ENCODE results near the gene SLC17A2. TPM values are rescaled to one million over a fixed set of nuclear protein-coding genes. Genes with fewer than 3 reads are reported as not detected.

Gene SLC17A2
- total and polyA plus RNA-seq, 2 experiments from 2014 or later: not detected

DNA sequence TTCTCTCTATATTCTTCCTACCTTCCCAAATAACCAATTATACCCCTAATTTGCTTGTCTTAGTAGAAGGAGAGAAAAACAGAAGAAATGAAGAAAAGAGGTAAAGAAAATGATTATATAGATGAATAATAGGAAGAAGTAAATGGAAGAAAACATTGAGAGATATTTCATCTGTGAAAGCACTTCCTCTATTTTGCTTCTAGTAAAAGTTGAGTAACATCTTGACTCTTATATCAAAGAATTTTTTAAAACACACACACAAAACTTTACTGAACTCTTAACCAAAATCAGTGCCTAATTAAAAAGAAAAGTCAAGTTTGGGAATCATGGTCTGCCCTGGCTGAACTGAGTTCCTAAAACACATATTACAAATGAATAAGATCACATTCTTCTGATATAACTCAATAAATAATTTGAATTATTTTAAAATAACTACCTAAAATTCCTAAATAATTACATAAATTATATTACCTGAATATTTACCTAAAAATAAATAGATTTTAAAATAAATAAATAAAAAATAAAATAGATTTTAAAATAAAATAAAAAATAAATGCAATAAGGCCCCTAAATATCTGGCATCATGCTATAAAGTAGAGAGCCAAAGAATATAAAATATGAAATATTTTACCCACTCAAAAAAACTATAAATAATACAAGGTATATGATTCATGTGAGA lies 8.8 kb downstream of the SLC17A2 start:
- Histone ChIP-seq H3K36me3 (ENCODE audit: insufficient read depth) (no peaks in the 10 kb centered on the region), H3K27ac (ENCODE audit: low read depth) (no peak overlapping the region), H3K4me3 (no peak overlapping the region), H3K9me2 (ENCODE audit: insufficient read depth) (0 out of 2 replicates have a peak, but pooled peaks cover 3% of the 10 kb centered on the region), H3F3A (replicated peaks; ENCODE audit: low read depth) (no peaks in the 10 kb centered on the region), H3K4me2 (no peak overlapping the region), H2AFZ (no peak overlapping the region), H3K4me1 (ENCODE audit: insufficient read depth) (no peaks in the 10 kb centered on the region), H4K20me1 (replicated peaks; ENCODE audit: insufficient read depth) (no peaks in the 10 kb centered on the region), H3K79me2 (replicated peaks; ENCODE audit: insufficient read depth) (no peaks in the 10 kb centered on the region), H3K27me3 (ENCODE audit: insufficient read depth) (no peaks in the 10 kb centered on the region)
- H3K9me3 Mint-ChIP-seq: no peaks in the 10 kb centered on the region
- H3K27ac Mint-ChIP-seq: no peak overlapping the region
- no peak for DNase-seq (ENCODE audit: low spot score)
- no peak for TF ChIP-seq ZNF114 (CRISPR knock-in tag; IDR thresholded peaks at IDR 0.05)
- TF ChIP-seq, protein P1, sequence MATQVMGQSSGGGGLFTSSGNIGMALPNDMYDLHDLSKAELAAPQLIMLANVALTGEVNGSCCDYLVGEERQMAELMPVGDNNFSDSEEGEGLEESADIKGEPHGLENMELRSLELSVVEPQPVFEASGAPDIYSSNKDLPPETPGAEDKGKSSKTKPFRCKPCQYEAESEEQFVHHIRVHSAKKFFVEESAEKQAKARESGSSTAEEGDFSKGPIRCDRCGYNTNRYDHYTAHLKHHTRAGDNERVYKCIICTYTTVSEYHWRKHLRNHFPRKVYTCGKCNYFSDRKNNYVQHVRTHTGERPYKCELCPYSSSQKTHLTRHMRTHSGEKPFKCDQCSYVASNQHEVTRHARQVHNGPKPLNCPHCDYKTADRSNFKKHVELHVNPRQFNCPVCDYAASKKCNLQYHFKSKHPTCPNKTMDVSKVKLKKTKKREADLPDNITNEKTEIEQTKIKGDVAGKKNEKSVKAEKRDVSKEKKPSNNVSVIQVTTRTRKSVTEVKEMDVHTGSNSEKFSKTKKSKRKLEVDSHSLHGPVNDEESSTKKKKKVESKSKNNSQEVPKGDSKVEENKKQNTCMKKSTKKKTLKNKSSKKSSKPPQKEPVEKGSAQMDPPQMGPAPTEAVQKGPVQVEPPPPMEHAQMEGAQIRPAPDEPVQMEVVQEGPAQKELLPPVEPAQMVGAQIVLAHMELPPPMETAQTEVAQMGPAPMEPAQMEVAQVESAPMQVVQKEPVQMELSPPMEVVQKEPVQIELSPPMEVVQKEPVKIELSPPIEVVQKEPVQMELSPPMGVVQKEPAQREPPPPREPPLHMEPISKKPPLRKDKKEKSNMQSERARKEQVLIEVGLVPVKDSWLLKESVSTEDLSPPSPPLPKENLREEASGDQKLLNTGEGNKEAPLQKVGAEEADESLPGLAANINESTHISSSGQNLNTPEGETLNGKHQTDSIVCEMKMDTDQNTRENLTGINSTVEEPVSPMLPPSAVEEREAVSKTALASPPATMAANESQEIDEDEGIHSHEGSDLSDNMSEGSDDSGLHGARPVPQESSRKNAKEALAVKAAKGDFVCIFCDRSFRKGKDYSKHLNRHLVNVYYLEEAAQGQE (IDR thresholded peaks at IDR 0.05; ENCODE audit: unreplicated experiment): no peak
- TF ChIP-seq, protein P2, sequence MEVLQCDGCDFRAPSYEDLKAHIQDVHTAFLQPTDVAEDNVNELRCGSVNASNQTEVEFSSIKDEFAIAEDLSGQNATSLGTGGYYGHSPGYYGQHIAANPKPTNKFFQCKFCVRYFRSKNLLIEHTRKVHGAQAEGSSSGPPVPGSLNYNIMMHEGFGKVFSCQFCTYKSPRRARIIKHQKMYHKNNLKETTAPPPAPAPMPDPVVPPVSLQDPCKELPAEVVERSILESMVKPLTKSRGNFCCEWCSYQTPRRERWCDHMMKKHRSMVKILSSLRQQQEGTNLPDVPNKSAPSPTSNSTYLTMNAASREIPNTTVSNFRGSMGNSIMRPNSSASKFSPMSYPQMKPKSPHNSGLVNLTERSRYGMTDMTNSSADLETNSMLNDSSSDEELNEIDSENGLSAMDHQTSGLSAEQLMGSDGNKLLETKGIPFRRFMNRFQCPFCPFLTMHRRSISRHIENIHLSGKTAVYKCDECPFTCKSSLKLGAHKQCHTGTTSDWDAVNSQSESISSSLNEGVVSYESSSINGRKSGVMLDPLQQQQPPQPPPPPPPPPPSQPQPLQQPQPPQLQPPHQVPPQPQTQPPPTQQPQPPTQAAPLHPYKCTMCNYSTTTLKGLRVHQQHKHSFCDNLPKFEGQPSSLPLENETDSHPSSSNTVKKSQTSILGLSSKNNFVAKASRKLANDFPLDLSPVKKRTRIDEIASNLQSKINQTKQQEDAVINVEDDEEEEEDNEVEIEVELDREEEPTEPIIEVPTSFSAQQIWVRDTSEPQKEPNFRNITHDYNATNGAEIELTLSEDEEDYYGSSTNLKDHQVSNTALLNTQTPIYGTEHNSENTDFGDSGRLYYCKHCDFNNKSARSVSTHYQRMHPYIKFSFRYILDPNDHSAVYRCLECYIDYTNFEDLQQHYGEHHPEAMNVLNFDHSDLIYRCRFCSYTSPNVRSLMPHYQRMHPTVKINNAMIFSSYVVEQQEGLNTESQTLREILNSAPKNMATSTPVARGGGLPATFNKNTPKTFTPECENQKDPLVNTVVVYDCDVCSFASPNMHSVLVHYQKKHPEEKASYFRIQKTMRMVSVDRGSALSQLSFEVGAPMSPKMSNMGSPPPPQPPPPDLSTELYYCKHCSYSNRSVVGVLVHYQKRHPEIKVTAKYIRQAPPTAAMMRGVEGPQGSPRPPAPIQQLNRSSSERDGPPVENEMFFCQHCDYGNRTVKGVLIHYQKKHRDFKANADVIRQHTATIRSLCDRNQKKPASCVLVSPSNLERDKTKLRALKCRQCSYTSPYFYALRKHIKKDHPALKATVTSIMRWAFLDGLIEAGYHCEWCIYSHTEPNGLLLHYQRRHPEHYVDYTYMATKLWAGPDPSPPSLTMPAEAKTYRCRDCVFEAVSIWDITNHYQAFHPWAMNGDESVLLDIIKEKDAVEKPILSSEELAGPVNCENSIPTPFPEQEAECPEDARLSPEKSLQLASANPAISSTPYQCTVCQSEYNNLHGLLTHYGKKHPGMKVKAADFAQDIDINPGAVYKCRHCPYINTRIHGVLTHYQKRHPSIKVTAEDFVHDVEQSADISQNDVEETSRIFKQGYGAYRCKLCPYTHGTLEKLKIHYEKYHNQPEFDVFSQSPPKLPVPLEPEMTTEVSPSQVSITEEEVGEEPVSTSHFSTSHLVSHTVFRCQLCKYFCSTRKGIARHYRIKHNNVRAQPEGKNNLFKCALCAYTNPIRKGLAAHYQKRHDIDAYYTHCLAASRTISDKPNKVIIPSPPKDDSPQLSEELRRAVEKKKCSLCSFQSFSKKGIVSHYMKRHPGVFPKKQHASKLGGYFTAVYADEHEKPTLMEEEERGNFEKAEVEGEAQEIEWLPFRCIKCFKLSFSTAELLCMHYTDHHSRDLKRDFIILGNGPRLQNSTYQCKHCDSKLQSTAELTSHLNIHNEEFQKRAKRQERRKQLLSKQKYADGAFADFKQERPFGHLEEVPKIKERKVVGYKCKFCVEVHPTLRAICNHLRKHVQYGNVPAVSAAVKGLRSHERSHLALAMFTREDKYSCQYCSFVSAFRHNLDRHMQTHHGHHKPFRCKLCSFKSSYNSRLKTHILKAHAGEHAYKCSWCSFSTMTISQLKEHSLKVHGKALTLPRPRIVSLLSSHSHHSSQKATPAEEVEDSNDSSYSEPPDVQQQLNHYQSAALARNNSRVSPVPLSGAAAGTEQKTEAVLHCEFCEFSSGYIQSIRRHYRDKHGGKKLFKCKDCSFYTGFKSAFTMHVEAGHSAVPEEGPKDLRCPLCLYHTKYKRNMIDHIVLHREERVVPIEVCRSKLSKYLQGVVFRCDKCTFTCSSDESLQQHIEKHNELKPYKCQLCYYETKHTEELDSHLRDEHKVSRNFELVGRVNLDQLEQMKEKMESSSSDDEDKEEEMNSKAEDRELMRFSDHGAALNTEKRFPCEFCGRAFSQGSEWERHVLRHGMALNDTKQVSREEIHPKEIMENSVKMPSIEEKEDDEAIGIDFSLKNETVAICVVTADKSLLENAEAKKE (CRISPR knock-in tag; IDR thresholded peaks at IDR 0.05): no peak
- TF ChIP-seq POLR2AphosphoS5 (IDR thresholded peaks at IDR 0.05; ENCODE audit: low read depth): no peak
- no peak for TF ChIP-seq JUNB (IDR thresholded peaks at IDR 0.05; ENCODE audit: unreplicated experiment)
- TF ChIP-seq NANOG (IDR thresholded peaks at IDR 0.05; ENCODE audit: borderline replicate concordance): no peak
- TF ChIP-seq, protein P3, sequence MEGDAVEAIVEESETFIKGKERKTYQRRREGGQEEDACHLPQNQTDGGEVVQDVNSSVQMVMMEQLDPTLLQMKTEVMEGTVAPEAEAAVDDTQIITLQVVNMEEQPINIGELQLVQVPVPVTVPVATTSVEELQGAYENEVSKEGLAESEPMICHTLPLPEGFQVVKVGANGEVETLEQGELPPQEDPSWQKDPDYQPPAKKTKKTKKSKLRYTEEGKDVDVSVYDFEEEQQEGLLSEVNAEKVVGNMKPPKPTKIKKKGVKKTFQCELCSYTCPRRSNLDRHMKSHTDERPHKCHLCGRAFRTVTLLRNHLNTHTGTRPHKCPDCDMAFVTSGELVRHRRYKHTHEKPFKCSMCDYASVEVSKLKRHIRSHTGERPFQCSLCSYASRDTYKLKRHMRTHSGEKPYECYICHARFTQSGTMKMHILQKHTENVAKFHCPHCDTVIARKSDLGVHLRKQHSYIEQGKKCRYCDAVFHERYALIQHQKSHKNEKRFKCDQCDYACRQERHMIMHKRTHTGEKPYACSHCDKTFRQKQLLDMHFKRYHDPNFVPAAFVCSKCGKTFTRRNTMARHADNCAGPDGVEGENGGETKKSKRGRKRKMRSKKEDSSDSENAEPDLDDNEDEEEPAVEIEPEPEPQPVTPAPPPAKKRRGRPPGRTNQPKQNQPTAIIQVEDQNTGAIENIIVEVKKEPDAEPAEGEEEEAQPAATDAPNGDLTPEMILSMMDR (conservative IDR thresholded peaks at IDR 0.05; ENCODE audit: low read depth in 2 of 2): no peak
- TF ChIP-seq ZNF331 (CRISPR knock-in tag; IDR thresholded peaks at IDR 0.05; ENCODE audit: low read depth): no peak
- TF ChIP-seq CREB1 (CRISPR knock-in tag; IDR thresholded peaks at IDR 0.05; ENCODE audit: low read depth): no peak
- TF ChIP-seq STAT1 (IDR thresholded peaks at IDR 0.05; ENCODE audit: unreplicated experiment): no peak
- TF ChIP-seq EZH2phosphoT487 (IDR thresholded peaks at IDR 0.05; ENCODE audit: unreplicated experiment): no peak
- no peak for TF ChIP-seq EZH2 (IDR thresholded peaks at IDR 0.05; ENCODE audit: low read depth, unreplicated experiment)
- TF ChIP-seq, protein P4, sequence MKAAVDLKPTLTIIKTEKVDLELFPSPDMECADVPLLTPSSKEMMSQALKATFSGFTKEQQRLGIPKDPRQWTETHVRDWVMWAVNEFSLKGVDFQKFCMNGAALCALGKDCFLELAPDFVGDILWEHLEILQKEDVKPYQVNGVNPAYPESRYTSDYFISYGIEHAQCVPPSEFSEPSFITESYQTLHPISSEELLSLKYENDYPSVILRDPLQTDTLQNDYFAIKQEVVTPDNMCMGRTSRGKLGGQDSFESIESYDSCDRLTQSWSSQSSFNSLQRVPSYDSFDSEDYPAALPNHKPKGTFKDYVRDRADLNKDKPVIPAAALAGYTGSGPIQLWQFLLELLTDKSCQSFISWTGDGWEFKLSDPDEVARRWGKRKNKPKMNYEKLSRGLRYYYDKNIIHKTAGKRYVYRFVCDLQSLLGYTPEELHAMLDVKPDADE (IDR thresholded peaks at IDR 0.05): no peak
- no peak for ATAC-seq
- H3K4me3 Mint-ChIP-seq: no peak overlapping the region
- H3K4me1 Mint-ChIP-seq: no peaks in the 10 kb centered on the region; the same call in 2 of the 3 replicates
- no peaks in the 10 kb centered on the region for H3K27me3 Mint-ChIP-seq (ENCODE audit: insufficient read depth, low read depth, poor library complexity)
- no peaks in the 10 kb centered on the region for H3K36me3 Mint-ChIP-seq (ENCODE audit: low read depth)
